Skeletal muscle satellite cell (primary cell): Measurements from ENCODE around the gene SERPINH1.

ENCODE experiments used
- H3K27me3 ChIP-seq: 2 replicates; pipeline ENCODE4 v1.7.0; 2013; ENCODE audit warnings: low read length; ENCODE audit not compliant: control insufficient read depth, insufficient read depth
- H3K36me3 ChIP-seq: 2 replicates; pipeline ENCODE4 v1.7.0; 2013; ENCODE audit warnings: mild to moderate bottlenecking, control low read depth, low read length; ENCODE audit not compliant: insufficient read depth
- H3K4me1 ChIP-seq: 2 replicates; pipeline ENCODE4 v1.7.0; 2013; ENCODE audit warnings: low read length; ENCODE audit not compliant: control insufficient read depth, insufficient read depth
- H3K4me2 ChIP-seq: 2 replicates; pipeline ENCODE4 v1.7.0; 2013; ENCODE audit warnings: mild to moderate bottlenecking, low read length
- H3K4me3 ChIP-seq: 2 replicates; pipeline ENCODE4 v1.7.0; 2013; ENCODE audit warnings: low read length
- H3K9ac ChIP-seq: 2 replicates; pipeline ENCODE4 v1.7.0; 2013; ENCODE audit warnings: mild to moderate bottlenecking, low read depth, low read length, moderate library complexity
- H3K9me3 ChIP-seq: replicated peaks from 2 replicates; pipeline ENCODE4 v1.7.0; 2013; ENCODE audit warnings: mild to moderate bottlenecking, control low read depth, low read length

SERPINH1 gene

GRCh38 chr11:75523811-75524664 is 38.0 kb upstream of the SERPINH1 start:
- H3K9ac ChIP-seq, result no peak overlapping the region
- no peaks in the 10 kb centered on the region for H3K9me3 ChIP-seq
- peak overlapping the region; percentile 84 for H3K4me3 ChIP-seq
- peaks cover 10% of the 10 kb centered on the region for H3K27me3 ChIP-seq
- H3K4me1 ChIP-seq, result peaks cover 21% of the 10 kb centered on the region
- H3K36me3 ChIP-seq, result no peaks in the 10 kb centered on the region
- peak overlapping the region; percentile 99 for H3K4me2 ChIP-seq

- peak overlapping the region; percentile 84 for H3K4me3 ChIP-seq
- H3K36me3 ChIP-seq, result no peaks in the 10 kb centered on the region
- no peaks in the 10 kb centered on the region for H3K9me3 ChIP-seq
- H3K4me2 ChIP-seq, result peak overlapping the region; percentile 99
- peaks cover 21% of the 10 kb centered on the region for H3K4me1 ChIP-seq
- peak overlapping the region; percentile 66 for H3K9ac ChIP-seq
- H3K27me3 ChIP-seq, result peaks cover 10% of the 10 kb centered on the region
These were observed 37.2 kb upstream of the SERPINH1 start for GRCh38 chr11:75524665-75525432.

- H3K9me3 ChIP-seq, result no peaks in the 10 kb centered on the region
- H3K4me3 ChIP-seq, result peak within 1 kb of the TSS; percentile 84
- peaks cover 10% of the 10 kb centered on the region for H3K27me3 ChIP-seq
- H3K4me2 ChIP-seq, result peak within 1 kb of the TSS; percentile 99
- H3K4me1 ChIP-seq, result peaks cover 17% of the 10 kb centered on the region
- H3K9ac ChIP-seq, result peak within 1 kb of the TSS; percentile 66
- no peaks in the 10 kb centered on the region for H3K36me3 ChIP-seq
These were observed 36.4 kb upstream of the SERPINH1 start, which contains the start of gene GDPD5 for GRCh38 chr11:75525433-75526191. Gene GDPD5 (minus strand): TSS chr11:75525941. CDS start chr11:75477735, 48,206 bp downstream.

DNA sequence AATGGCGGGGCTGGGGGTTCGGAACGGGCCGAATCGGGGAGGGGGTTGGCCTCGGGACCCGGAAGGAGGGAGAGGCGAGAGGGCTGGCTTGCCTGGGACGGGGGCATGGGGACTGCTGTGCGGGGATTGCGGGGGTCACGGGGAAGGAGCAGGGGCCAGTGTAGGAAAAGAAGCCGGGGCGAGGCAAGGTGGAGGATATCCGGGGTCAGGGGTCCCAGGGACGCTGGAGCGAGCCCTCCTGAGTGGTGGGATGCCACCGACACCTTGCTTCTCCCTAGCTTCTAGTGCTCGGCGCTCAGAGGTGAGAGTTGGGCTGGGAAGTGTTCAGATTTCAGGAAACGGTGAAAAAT is 35.9 kb upstream of the SERPINH1 start:
- H3K36me3 ChIP-seq, result no peaks in the 10 kb centered on the region
- H3K9ac ChIP-seq, result peak overlapping the region; percentile 60
- H3K4me2 ChIP-seq, result peak overlapping the region; percentile 99
- peaks cover 10% of the 10 kb centered on the region for H3K27me3 ChIP-seq
- H3K4me3 ChIP-seq, result peak overlapping the region; percentile 84
- H3K9me3 ChIP-seq, result no peaks in the 10 kb centered on the region
- H3K4me1 ChIP-seq, result peaks cover 12% of the 10 kb centered on the region

GRCh38 chr11:75527130-75527529 is 34.9 kb upstream of the SERPINH1 start:
- H3K4me1 ChIP-seq, result peaks cover 11% of the 10 kb centered on the region
- no peak overlapping the region for H3K9ac ChIP-seq
- peaks cover 10% of the 10 kb centered on the region for H3K27me3 ChIP-seq
- H3K9me3 ChIP-seq, result no peaks in the 10 kb centered on the region
- H3K4me2 ChIP-seq, result no peak overlapping the region
- no peak overlapping the region for H3K4me3 ChIP-seq
- no peaks in the 10 kb centered on the region for H3K36me3 ChIP-seq

DNA sequence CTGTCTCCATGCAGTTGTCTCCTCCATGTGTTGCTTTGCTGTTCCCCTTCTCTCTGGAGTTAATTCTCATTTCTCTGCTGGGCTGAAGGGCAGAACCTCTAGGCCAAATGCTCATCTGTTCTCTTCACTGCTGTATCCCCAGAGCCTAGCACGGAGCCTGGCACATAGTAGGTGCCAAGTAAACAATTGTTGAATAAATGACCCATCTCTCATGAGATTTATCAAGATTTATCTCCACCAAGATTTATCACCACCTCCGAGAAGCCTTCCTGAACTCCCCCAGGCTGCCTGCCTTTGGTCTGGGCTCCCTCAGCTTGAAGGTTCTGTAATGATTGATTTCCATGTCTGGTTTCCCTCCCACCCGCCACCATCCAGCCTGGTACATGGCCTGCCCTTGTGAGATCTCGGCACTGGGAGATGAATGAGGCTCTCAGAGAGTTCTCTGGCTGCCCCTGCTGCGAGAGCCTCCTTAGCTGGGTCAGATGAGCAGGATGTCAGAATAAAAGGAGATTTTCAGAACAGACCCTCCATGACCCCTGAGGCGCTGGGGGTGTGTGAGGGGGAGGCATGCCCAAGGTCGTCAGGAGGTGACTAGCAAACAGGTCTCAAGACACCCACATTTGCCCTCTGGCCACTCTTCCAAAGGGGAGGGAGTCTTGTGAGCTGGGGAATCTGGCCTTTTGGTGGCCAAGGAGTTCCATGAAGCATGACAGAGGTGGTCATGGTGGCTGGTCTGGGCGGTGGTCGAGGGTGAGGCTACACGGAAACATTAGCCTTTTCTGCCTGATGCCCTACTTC is 33.9 kb upstream of the SERPINH1 start:
- H3K4me1 ChIP-seq, result peaks cover 11% of the 10 kb centered on the region
- H3K4me3 ChIP-seq, result no peak overlapping the region
- peaks cover 10% of the 10 kb centered on the region for H3K27me3 ChIP-seq
- no peaks in the 10 kb centered on the region for H3K9me3 ChIP-seq
- H3K9ac ChIP-seq, result no peak overlapping the region
- no peak overlapping the region for H3K4me2 ChIP-seq
- no peaks in the 10 kb centered on the region for H3K36me3 ChIP-seq

DNA sequence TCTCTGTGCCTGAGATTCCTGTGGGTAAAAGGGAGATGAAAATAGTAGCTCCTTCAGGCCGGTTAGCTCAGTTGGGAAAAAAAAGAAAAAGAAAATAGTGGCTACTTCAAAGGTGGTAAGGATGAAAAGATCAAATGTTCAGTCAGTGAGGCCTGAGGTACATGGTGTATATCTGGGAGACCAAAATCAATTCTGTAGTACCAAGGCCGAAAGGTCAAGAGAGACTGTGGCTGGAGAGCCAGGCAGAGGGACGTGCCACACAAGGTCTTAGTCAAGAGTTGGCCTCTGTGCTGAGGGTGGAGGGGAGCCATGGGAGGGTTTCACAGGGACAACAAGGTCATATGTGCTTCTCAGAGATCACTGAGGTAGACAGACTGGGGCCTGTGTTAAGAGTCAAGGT is 31.5 kb upstream of the SERPINH1 start:
- no peak overlapping the region for H3K4me3 ChIP-seq
- peaks cover 5% of the 10 kb centered on the region for H3K4me1 ChIP-seq
- no peaks in the 10 kb centered on the region for H3K36me3 ChIP-seq
- no peak overlapping the region for H3K9ac ChIP-seq
- H3K27me3 ChIP-seq, result peaks cover 4% of the 10 kb centered on the region
- no peak overlapping the region for H3K4me2 ChIP-seq
- no peaks in the 10 kb centered on the region for H3K9me3 ChIP-seq

DNA sequence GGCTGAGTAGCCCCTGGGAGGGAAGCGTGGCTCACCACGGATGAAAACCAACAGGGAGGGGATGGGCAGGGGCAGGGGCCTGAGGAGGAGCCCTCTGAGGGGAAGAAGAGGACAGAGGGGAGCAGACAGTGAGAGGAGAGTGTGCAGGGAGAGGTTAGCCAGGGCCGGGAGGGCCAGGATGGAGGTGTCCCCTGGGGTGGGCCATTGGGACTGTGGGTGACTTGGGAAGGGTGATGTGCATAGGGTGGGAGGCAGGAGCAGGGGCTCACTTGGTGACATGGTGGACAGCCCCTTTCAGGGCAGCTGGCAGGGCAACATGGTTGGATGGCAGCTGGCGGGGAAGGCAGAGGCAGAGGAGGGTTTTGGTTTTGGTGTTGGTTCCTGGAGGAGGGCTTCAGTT is 30.7 kb upstream of the SERPINH1 start:
- Histone ChIP-seq H3K9ac (no peak overlapping the region), H3K4me2 (no peak overlapping the region), H3K36me3 (no peaks in the 10 kb centered on the region), H3K4me3 (no peak overlapping the region), H3K9me3 (no peaks in the 10 kb centered on the region), H3K27me3 (peaks cover 4% of the 10 kb centered on the region), H3K4me1 (peaks cover 5% of the 10 kb centered on the region)

DNA sequence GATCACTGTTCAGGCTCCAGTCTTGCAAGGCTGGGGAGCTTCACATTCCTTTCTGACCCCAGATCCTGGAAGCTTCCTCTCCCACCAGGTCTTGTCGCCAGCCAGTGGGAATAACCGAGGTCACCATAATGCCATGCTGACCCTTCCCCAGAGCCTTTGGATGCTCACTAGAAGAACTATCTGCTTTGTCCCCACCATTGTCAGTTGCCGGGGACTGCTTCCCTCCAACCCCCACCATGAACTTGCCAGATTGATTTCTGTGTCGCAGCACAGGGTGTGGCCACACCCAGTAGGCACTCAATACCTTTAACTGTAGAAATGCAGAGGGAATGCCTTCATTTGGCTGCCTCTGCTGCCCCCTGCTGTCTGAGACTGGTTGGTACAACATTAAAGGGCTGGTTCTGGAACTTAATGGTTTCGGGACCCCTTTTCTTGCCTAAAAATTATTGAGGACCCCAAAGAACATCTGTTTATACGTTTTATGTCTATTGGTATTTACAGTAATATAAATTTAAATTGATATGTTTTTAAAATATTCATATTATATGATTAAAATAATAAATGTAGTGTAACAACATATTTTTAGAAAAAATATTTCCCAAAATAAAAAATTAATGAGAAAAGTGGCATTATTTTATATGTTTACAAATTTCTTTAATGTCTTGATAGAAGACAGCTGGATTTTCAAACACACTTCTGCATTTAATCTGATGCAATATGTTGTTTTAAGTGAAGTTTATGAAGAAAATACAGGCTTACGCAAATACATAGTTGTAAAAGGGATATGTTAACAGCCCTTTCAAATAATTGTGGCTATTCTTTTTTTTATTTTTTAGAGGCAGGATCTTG is 29.6 kb upstream of the SERPINH1 start:
- Histone ChIP-seq H3K4me1 (peaks cover 5% of the 10 kb centered on the region), H3K9ac (no peak overlapping the region), H3K4me3 (no peak overlapping the region), H3K27me3 (peaks cover 4% of the 10 kb centered on the region), H3K9me3 (no peaks in the 10 kb centered on the region), H3K36me3 (no peaks in the 10 kb centered on the region), H3K4me2 (peak overlapping the region; percentile 7)

- Histone ChIP-seq H3K4me1 (peaks cover 5% of the 10 kb centered on the region), H3K27me3 (peaks cover 13% of the 10 kb centered on the region), H3K4me3 (no peak overlapping the region), H3K36me3 (no peaks in the 10 kb centered on the region), H3K4me2 (no peak overlapping the region), H3K9ac (no peak overlapping the region), H3K9me3 (no peaks in the 10 kb centered on the region)
These were observed 28.2 kb upstream of the SERPINH1 start for GRCh38 chr11:75533896-75534258.
